Measurements from ENCODE around the gene FAM76B. TPM values are rescaled to one million over a fixed set of nuclear protein-coding genes. Genes with fewer than 3 reads are reported as not detected.
A peak's percentile ranks its signal among the peaks of the same experiment; 100 is the strongest.

FAM76B gene
- total and polyA plus RNA-seq, 9 of the 15 experiments (the other 6 are each of a cell fraction or from before 2014, with no cell fraction given), result 22.5 to 60.0 (median 35.0) TPM

DNA sequence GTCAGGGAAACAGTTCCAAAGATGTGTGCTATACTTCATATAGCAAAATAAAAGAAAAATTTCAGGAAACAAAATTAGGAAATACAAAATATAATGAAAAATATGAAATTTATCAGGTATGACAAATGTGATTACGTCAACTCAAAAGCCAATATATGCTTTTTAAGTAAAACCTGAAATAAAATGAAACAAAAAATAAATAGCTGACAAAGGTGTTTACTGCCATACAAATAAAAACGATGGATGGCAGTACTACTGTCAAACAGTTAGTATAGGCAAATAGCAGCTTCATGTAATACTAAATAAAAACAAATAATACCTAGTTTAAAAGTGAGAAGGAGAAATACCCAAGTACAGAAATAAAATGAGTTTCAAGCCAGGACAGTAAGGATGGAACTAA is 14.4 kb upstream of the FAM76B start:
- Histone ChIP-seq H3K79me2 (ENCODE audit: control insufficient read depth, insufficient read depth, low read length) (no peaks in the 10 kb centered on the region; the same call in 2 of the 3 replicates), H3K9me3 (replicated peaks; ENCODE audit: control insufficient read depth, insufficient read depth, low read depth, low read length) (peaks cover 7% of the 10 kb centered on the region), H3K4me2 (ENCODE audit: insufficient read depth, low read length) (no peak overlapping the region), H3K9ac (ENCODE audit: insufficient read depth in 1 of 2, low read depth in 2 of 2, low read length in 2 of 2) (no peak overlapping the region), H3K4me1 (replicated peaks in 1 of 2; ENCODE audit: control insufficient read depth in 2 of 2, insufficient read depth in 2 of 2, low read length in 2 of 2) (no peaks in the 10 kb centered on the region), H4K20me1 (replicated peaks; ENCODE audit: control insufficient read depth, insufficient read depth, low read length) (no peaks in the 10 kb centered on the region), H3K4me3 (no peak overlapping the region), H2AFZ (ENCODE audit: low read depth, low read length) (no peak overlapping the region), H3K36me3 (ENCODE audit: control insufficient read depth, insufficient read depth, low read length) (peaks cover 68% of the 10 kb centered on the region), H3K27ac (ENCODE audit: extremely low read depth, low read depth, low read length) (no peak overlapping the region), H3K9me1 (ENCODE audit: control insufficient read depth, insufficient read depth, low read length) (no peaks in the 10 kb centered on the region), H3K27me3 (ENCODE audit: control insufficient read depth in 2 of 2, insufficient read depth in 2 of 2, low read length in 2 of 2) (no peaks in the 10 kb centered on the region)
- TF ChIP-seq ZNF316 (IDR thresholded peaks at IDR 0.05) (peak; percentile 62), C11orf30 (IDR thresholded peaks at IDR 0.05; ENCODE audit: low read depth) (peak; percentile 32; the same call in 1 of the 2 replicates), FOXJ3 (CRISPR knock-in tag; IDR thresholded peaks at IDR 0.05) (no peak), XRCC5 (IDR thresholded peaks at IDR 0.05; ENCODE audit: low read depth, low read length) (no peak), GATAD2B (IDR thresholded peaks at IDR 0.05; ENCODE audit: borderline replicate concordance) (no peak), ZNF134 (CRISPR knock-in tag; conservative IDR thresholded peaks at IDR 0.05) (no peak), BACH1 (tag; IDR thresholded peaks at IDR 0.05) (no peak), SAFB2 (IDR thresholded peaks at IDR 0.05; ENCODE audit: borderline replicate concordance, low read depth, low read length, severe bottlenecking) (no peak), CCAR2 (IDR thresholded peaks at IDR 0.05; ENCODE audit: low read depth, low read length) (no peak), CHD2 (IDR thresholded peaks at IDR 0.05; ENCODE audit: low read depth, low read length) (no peak)
- TF ChIP-seq, protein P1, sequence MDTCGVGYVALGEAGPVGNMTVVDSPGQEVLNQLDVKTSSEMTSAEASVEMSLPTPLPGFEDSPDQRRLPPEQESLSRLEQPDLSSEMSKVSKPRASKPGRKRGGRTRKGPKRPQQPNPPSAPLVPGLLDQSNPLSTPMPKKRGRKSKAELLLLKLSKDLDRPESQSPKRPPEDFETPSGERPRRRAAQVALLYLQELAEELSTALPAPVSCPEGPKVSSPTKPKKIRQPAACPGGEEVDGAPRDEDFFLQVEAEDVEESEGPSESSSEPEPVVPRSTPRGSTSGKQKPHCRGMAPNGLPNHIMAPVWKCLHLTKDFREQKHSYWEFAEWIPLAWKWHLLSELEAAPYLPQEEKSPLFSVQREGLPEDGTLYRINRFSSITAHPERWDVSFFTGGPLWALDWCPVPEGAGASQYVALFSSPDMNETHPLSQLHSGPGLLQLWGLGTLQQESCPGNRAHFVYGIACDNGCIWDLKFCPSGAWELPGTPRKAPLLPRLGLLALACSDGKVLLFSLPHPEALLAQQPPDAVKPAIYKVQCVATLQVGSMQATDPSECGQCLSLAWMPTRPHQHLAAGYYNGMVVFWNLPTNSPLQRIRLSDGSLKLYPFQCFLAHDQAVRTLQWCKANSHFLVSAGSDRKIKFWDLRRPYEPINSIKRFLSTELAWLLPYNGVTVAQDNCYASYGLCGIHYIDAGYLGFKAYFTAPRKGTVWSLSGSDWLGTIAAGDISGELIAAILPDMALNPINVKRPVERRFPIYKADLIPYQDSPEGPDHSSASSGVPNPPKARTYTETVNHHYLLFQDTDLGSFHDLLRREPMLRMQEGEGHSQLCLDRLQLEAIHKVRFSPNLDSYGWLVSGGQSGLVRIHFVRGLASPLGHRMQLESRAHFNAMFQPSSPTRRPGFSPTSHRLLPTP (IDR thresholded peaks at IDR 0.05; ENCODE audit: borderline replicate concordance, extremely low read depth, insufficient read length), result no peak
- TF ChIP-seq, protein P2, sequence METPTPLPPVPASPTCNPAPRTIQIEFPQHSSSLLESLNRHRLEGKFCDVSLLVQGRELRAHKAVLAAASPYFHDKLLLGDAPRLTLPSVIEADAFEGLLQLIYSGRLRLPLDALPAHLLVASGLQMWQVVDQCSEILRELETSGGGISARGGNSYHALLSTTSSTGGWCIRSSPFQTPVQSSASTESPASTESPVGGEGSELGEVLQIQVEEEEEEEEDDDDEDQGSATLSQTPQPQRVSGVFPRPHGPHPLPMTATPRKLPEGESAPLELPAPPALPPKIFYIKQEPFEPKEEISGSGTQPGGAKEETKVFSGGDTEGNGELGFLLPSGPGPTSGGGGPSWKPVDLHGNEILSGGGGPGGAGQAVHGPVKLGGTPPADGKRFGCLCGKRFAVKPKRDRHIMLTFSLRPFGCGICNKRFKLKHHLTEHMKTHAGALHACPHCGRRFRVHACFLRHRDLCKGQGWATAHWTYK (CRISPR knock-in tag; IDR thresholded peaks at IDR 0.05), result no peak
- TF ChIP-seq, protein P3, sequence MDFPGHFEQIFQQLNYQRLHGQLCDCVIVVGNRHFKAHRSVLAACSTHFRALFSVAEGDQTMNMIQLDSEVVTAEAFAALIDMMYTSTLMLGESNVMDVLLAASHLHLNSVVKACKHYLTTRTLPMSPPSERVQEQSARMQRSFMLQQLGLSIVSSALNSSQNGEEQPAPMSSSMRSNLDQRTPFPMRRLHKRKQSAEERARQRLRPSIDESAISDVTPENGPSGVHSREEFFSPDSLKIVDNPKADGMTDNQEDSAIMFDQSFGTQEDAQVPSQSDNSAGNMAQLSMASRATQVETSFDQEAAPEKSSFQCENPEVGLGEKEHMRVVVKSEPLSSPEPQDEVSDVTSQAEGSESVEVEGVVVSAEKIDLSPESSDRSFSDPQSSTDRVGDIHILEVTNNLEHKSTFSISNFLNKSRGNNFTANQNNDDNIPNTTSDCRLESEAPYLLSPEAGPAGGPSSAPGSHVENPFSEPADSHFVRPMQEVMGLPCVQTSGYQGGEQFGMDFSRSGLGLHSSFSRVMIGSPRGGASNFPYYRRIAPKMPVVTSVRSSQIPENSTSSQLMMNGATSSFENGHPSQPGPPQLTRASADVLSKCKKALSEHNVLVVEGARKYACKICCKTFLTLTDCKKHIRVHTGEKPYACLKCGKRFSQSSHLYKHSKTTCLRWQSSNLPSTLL (IDR thresholded peaks at IDR 0.05), result no peak
- TF ChIP-seq, protein P4, sequence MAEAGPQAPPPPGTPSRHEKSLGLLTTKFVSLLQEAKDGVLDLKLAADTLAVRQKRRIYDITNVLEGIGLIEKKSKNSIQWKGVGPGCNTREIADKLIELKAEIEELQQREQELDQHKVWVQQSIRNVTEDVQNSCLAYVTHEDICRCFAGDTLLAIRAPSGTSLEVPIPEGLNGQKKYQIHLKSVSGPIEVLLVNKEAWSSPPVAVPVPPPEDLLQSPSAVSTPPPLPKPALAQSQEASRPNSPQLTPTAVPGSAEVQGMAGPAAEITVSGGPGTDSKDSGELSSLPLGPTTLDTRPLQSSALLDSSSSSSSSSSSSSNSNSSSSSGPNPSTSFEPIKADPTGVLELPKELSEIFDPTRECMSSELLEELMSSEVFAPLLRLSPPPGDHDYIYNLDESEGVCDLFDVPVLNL (CRISPR knock-in tag; IDR thresholded peaks at IDR 0.05; ENCODE audit: low read depth), result no peak
- DNase-seq (ENCODE audit: extremely low read depth in 1 of 4, low spot score in 3 of 4) (no peak), ATAC-seq (no peak), FAIRE-seq (no peak)
- 94% methylated on average over 2 of the region's 2 CpGs for WGBS (ENCODE audit: insufficient coverage, low coverage, missing lambda C conversion rate)
- BruUV-seq (replicated peaks), result no TSS peak
- in situ Hi-C loops (cut with MboI) (no loop called here), intact Hi-C loops (cut with micrococcal nuclease) (no loop called here)
- ChIA-PET POLR2A (interaction anchor here (0.6 to 1.6 kb wide), 3 partner anchors 9 to 15 kb away, joined by 3 to 4 read pairs (median 3); partner anchors contain the start of genes CEP57 and FAM76B), CTCF (ENCODE audit: low intra/inter-chr PET ratio) (no interaction called here)

Data from K562 (cell line).